HL-60 (cell line): ENCODE data around the gene PAK5.

Experiments
- GABPA ChIP-seq: IDR thresholded peaks from 2 replicates; pipeline ENCODE4 v1.6.1; 2012; ENCODE audit warnings: low read depth
- POLR2AphosphoS5 ChIP-seq: IDR thresholded peaks from 2 replicates; pipeline ENCODE4 v1.6.1; 2012; ENCODE audit warnings: low read depth
- SPI1 ChIP-seq: IDR thresholded peaks from 2 replicates; pipeline ENCODE4 v1.6.1; 2012; ENCODE audit warnings: low read depth, mild to moderate bottlenecking, borderline replicate concordance
- TF ChIP-seq, protein P1 (sequence below): IDR thresholded peaks from one replicate; pipeline ENCODE4 v1.5.1; 2011; ENCODE audit warnings: low read length, control low read depth, inconsistent platforms; ENCODE audit not compliant: insufficient read depth
- TF ChIP-seq, protein P2 (sequence below): IDR thresholded peaks from 2 replicates; pipeline ENCODE4 v1.6.1; 2012; ENCODE audit warnings: low read depth; ENCODE audit not compliant: insufficient replicate concordance

DNA sequence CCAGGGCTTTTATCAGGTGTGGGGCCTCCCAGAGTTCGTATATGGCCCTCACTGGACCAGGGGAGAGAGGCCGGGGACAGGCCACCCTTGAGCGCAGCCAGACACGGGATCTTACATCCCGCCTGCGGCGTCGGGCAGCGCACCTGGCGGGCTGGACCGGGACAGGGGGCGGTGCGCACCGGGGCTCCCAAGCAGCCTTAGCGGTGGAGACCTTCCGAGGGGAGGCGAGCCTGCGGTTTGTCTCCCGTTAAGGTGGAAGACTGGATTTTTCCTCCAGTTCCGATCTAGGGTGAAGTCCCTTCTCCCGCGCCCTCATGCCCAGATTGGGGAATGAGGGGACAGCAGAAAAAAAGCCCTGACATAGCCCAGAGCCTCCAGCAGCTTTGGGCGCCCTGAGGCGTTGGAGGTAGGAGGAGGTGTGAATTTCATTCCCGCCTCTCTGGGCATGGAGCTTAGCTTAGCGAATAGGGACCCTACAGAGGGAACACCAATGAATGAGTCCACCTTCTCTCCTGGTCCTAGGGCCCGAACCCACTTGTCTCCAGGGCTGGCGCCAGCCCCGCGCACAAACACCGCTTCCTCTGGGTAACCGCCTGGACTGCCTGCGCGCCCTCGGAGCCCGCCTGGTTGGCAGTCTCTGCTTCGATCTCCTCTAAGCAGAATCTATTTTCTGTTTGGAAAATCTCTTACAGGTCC, 331.2 kb downstream of the PAK5 start:
- TF ChIP-seq, protein P1, sequence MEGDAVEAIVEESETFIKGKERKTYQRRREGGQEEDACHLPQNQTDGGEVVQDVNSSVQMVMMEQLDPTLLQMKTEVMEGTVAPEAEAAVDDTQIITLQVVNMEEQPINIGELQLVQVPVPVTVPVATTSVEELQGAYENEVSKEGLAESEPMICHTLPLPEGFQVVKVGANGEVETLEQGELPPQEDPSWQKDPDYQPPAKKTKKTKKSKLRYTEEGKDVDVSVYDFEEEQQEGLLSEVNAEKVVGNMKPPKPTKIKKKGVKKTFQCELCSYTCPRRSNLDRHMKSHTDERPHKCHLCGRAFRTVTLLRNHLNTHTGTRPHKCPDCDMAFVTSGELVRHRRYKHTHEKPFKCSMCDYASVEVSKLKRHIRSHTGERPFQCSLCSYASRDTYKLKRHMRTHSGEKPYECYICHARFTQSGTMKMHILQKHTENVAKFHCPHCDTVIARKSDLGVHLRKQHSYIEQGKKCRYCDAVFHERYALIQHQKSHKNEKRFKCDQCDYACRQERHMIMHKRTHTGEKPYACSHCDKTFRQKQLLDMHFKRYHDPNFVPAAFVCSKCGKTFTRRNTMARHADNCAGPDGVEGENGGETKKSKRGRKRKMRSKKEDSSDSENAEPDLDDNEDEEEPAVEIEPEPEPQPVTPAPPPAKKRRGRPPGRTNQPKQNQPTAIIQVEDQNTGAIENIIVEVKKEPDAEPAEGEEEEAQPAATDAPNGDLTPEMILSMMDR, result no peak
- TF ChIP-seq POLR2AphosphoS5 (no peak), SPI1 (no peak), GABPA (no peak)
- TF ChIP-seq, protein P2, sequence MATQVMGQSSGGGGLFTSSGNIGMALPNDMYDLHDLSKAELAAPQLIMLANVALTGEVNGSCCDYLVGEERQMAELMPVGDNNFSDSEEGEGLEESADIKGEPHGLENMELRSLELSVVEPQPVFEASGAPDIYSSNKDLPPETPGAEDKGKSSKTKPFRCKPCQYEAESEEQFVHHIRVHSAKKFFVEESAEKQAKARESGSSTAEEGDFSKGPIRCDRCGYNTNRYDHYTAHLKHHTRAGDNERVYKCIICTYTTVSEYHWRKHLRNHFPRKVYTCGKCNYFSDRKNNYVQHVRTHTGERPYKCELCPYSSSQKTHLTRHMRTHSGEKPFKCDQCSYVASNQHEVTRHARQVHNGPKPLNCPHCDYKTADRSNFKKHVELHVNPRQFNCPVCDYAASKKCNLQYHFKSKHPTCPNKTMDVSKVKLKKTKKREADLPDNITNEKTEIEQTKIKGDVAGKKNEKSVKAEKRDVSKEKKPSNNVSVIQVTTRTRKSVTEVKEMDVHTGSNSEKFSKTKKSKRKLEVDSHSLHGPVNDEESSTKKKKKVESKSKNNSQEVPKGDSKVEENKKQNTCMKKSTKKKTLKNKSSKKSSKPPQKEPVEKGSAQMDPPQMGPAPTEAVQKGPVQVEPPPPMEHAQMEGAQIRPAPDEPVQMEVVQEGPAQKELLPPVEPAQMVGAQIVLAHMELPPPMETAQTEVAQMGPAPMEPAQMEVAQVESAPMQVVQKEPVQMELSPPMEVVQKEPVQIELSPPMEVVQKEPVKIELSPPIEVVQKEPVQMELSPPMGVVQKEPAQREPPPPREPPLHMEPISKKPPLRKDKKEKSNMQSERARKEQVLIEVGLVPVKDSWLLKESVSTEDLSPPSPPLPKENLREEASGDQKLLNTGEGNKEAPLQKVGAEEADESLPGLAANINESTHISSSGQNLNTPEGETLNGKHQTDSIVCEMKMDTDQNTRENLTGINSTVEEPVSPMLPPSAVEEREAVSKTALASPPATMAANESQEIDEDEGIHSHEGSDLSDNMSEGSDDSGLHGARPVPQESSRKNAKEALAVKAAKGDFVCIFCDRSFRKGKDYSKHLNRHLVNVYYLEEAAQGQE, result no peak
